Endothelial cell of hepatic sinusoid (primary cell): ENCODE results near the gene PODN.

ENCODE experiments used
- in situ Hi-C: cut with HindIII; loops from 2 replicates; pipeline ENCODE4 v1.10.0; 2017; ENCODE audit warnings: low sequenced_read_pairs

PODN gene

GRCh38 chr1:53049574-53049967 is 12.4 kb upstream of the PODN start:
- in situ Hi-C loops, result no loop called here

DNA sequence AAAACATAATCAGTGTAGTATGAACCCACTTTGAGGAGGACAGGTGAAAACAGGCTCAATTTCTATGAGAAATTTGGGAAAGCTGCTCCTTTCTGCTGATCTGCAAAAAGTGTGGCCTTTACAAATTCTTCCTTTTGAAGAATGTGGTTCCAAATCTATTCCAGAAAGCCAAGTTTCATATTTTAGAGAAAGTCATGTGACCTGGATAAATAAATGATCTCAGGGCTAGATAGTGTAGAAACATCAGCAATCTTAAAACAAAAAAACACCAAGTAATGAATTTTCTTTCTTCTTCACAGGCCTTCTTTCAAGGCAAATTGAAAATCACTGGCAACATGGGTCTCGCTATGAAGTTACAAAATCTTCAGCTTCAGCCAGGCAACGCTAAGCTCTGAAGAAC is 11.7 kb upstream of the PODN start:
- in situ Hi-C loops, result no loop called here

DNA sequence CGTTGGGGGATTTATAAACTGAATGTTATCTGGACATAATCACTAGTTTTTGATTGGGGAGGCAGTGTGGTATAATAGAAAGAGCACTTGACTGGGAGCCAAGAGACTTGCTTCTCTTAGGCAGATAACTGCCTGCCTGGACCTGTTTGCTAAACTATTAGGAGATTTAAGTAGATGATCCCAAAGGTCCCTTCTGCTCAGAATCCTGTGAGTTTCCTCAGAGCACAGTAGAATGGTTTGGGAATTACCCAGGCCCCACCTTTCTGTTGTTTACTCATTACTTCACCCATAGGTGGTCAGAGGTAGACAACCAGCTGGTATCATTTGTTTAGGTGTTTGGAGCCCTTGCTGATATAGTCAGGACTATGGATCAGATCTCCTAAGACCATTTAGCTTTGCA is 10.3 kb upstream of the PODN start:
- in situ Hi-C loops, result no loop called here

DNA sequence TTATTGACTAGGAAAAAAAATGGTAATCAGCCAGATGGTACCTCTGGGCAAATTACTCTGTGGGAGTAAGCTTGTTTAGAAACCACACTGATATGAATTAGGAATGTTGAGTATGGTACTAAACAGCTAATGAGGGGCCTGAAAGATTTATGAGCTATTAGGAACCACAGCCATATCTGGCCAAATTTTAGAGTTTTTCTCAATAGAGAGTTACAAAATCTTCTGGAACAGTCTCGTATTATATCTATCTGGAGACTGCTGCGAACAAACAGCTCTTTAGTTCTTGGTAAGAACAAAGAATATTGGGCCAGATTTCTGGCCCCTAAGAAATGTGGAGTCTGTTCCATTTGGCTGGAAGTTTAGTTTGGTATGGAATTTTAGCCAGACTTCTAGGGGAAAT is 4.9 kb upstream of the PODN start:
- in situ Hi-C loops, result loop anchor here (5.0 kb wide), 1 partner anchor 65 kb away; no protein-coding TSS in a partner anchor

DNA sequence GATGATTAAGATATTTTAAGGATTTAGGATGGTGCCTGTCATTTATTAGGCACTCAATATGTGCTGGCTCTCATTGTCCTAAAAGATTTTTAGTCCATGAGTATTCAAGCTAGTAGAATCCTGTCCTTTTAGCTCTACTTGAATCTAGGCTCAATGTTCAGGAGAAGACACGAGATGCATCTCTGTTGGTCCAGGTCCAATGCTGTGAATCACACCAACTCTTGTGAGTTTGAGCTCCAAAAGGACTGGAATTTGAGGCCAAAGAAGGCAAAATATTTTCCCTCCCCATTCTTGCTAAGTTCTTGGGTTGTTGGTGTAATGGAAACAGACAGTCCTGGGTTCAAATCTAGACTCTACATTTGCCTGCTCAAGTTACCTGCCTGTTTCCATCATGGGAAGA is 1.4 kb upstream of the PODN start:
- in situ Hi-C loops, result no loop called here

GRCh38 chr1:53061123-53061858 is 722 bp upstream of the PODN start:
- in situ Hi-C loops, result no loop called here

DNA sequence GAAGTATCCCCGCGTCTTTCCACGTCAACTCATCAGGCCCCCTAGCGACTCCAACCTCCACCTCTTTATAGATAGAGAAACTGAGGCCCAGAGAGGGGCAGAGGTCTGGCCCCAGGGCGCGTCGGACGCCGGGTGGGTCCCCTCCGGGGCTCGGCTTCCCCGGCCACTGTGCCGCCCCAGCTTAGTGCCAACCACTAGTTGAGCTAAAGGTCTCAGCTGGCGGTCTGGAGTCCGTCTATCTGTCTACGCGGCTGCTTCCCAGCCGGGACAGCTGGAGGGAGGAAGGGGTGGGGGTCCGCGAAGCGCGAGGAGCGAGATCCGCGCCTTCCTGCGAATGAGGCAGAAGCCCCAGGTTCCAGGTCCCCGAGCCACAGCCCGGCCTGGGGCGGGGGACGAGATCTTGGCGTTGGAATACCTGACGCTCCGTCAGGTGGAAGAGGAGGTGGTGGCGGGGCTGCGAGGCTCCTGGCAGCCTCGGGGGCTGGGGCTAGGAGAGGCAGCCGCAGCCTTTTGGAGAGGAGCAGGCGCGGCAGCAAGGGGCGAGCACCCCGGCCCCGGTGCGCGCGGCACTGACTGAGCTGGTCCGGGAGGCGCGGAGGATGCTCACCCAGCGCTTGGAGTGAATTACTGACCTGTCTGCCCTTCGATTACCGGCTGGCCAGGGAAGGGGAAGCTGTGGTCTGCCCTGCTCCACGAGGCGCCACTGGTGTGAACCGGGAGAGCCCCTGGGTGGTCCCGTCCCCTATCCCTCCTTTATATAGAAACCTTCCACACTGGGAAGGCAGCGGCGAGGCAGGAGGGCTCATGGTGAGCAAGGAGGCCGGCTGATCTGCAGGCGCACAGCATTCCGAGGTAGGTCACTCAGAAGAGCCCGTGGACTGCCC is 937 bp downstream of the PODN start:
- in situ Hi-C loops, result no loop called here

- in situ Hi-C loops, result no loop called here
These were observed 1.9 kb downstream of the PODN start for GRCh38 chr1:53063744-53064515.

DNA sequence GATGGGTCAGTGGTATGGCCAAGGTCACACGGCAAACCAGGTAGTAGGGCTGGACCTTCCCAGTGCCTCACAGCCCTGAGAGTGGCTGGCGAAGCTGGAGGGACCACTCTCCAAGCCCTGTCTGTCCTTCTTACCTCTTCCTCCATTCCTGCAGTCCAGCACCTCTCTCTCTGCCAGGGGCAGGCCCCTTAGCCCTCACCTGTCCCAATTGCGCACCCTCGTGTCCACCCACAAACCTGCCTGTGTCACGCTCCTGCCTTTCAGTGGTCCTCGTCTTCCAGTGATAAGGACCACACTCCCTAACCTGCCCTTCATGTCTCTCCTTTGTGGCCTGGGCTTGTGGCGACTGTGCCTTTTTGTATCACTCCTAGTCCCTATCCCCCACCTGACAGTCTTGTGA is 3.4 kb downstream of the PODN start:
- in situ Hi-C loops, result no loop called here

DNA sequence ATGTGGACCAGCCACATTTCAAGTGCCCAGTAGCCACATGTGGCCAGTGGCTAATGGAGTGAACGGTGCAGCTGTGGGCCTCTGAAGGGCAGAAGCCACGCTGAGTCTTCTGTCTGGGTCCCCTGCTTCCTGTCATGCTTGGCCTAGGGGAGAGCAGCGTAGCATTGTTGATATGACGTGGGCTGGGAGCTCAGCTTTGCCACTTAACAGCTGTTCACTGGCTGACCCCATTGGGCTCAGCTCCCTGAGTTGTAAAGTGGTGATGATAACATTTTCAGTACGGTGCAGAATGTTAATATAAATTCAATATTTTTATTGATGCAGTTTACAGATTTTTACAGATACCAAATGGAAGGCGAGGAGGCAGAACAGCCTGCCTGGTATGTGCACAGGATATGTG is 4.5 kb downstream of the PODN start:
- in situ Hi-C loops, result no loop called here

GRCh38 chr1:53066891-53067738 is 5.1 kb downstream of the PODN start:
- in situ Hi-C loops, result no loop called here

- in situ Hi-C loops, result no loop called here
These were observed 5.9 kb downstream of the PODN start for GRCh38 chr1:53067886-53068285.

GRCh38 chr1:53068314-53069099 is 6.5 kb downstream of the PODN start:
- in situ Hi-C loops, result no loop called here

GRCh38 chr1:53069265-53069662 is 7.3 kb downstream of the PODN start:
- in situ Hi-C loops, result no loop called here

GRCh38 chr1:53069663-53070327 is 7.8 kb downstream of the PODN start:
- in situ Hi-C loops, result no loop called here

DNA sequence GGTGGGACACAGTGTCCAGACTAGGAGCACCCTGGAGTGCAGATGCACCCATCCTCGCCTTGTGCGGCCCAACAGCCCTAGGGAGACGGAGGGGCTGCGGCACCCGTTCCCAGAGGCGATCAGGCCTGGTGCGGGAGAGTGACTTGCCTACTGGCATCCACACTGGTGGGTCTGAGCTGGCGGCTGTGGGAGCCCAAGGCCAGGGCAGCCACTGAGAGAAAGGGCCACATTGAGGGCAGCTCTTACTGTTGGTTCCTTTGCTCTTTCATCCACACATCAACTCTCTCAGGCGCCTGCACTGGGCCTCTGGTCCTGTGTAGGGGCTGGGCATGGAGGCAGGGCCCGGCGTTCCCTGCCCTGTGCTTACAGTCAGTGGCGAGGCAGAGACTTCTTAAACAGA is 8.6 kb downstream of the PODN start:
- in situ Hi-C loops, result no loop called here

- in situ Hi-C loops, result no loop called here
These were observed 9.3 kb downstream of the PODN start for GRCh38 chr1:53071167-53071865.

GRCh38 chr1:53071915-53072314 is 9.9 kb downstream of the PODN start:
- in situ Hi-C loops, result no loop called here

DNA sequence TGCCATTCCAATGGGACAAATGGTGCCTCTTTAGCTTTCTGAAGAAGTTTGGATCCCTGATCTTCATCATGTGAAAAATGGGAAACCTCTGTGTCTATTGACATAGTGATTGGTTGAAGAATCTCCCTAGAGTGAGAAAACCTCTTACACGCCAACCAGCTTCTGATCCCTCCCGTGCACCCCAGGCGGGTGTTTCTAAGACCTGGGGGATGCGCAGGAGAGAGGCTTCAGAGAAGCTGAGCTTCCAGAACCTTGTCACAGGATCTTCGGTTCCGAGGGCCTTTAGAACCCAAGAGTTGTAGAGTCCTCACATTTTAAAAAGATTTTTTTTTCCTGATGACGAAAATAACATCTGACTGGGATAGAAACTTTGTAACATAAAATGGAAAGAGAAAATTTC is 11.3 kb downstream of the PODN start:
- in situ Hi-C loops, result no loop called here
